Measurements from ENCODE around the gene GKAP1.

The GKAP1 gene

DNA sequence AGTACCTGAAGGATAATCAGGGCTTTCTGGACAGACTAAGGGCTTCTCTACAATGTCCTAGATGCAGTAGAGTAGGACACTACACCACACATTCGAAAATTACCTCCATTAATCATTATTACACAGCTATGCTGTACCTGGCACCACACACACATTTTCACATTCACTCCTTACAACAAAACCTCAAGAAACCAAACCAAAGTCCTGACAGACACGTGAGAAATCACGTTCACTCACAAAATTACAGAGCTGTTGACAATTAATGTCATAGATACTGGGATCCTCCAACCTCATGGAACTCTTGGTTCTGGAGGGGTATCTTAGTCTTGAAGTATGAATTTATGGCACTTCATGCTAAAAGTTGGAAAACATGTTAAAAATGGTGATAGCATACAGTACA is 126.1 kb downstream of the GKAP1 start:
- no peak overlapping the region for H3K4me2 ChIP-seq (ENCODE audit: low read depth, low read length, poor library complexity, severe bottlenecking)
- H4K20me1 ChIP-seq (ENCODE audit: insufficient read depth, low read length, poor library complexity, severe bottlenecking), result peaks cover 96% of the 10 kb centered on the region
- no peaks in the 10 kb centered on the region for H3K9me3 ChIP-seq (ENCODE audit: insufficient read depth, low read depth, low read length)
- H3K4me1 ChIP-seq (ENCODE audit: insufficient read depth, low read length, poor library complexity, severe bottlenecking), result no peaks in the 10 kb centered on the region
- H3K79me2 ChIP-seq (ENCODE audit: insufficient read depth, low read length), result peaks cover 99% of the 10 kb centered on the region
- no peak overlapping the region for H3K4me3 ChIP-seq (ENCODE audit: low read length, poor library complexity, severe bottlenecking)
- TF ChIP-seq, protein P1, sequence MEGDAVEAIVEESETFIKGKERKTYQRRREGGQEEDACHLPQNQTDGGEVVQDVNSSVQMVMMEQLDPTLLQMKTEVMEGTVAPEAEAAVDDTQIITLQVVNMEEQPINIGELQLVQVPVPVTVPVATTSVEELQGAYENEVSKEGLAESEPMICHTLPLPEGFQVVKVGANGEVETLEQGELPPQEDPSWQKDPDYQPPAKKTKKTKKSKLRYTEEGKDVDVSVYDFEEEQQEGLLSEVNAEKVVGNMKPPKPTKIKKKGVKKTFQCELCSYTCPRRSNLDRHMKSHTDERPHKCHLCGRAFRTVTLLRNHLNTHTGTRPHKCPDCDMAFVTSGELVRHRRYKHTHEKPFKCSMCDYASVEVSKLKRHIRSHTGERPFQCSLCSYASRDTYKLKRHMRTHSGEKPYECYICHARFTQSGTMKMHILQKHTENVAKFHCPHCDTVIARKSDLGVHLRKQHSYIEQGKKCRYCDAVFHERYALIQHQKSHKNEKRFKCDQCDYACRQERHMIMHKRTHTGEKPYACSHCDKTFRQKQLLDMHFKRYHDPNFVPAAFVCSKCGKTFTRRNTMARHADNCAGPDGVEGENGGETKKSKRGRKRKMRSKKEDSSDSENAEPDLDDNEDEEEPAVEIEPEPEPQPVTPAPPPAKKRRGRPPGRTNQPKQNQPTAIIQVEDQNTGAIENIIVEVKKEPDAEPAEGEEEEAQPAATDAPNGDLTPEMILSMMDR (conservative IDR thresholded peaks at IDR 0.05; ENCODE audit: low read length), result no peak
- no peak for TF ChIP-seq EZH2phosphoT487 (IDR thresholded peaks at IDR 0.05; ENCODE audit: borderline replicate concordance)
- H3K27me3 ChIP-seq (ENCODE audit: insufficient read depth, low read length, poor library complexity, severe bottlenecking), result no peaks in the 10 kb centered on the region
- no peaks in the 10 kb centered on the region for H3K9me2 ChIP-seq (replicated peaks; ENCODE audit: low read depth, low read length)
- no peaks in the 10 kb centered on the region for H3K36me3 ChIP-seq (ENCODE audit: insufficient read depth, low read length)
- H3F3A ChIP-seq (ENCODE audit: low read depth), result 0 out of 2 replicates have a peak, but pooled peaks cover 2% of the 10 kb centered on the region
- no peak overlapping the region for H2AFZ ChIP-seq (ENCODE audit: low read length)
- no peak overlapping the region for H3K9ac ChIP-seq (ENCODE audit: low read depth, low read length, poor library complexity, severe bottlenecking)
